Measurements from ENCODE around the gene TAS1R2. TPM values are rescaled to one million over a fixed set of nuclear protein-coding genes. Genes with fewer than 3 reads are reported as not detected.

The TAS1R2 gene
- total RNA-seq, 2 donors from 2014 or later, result not detected

DNA sequence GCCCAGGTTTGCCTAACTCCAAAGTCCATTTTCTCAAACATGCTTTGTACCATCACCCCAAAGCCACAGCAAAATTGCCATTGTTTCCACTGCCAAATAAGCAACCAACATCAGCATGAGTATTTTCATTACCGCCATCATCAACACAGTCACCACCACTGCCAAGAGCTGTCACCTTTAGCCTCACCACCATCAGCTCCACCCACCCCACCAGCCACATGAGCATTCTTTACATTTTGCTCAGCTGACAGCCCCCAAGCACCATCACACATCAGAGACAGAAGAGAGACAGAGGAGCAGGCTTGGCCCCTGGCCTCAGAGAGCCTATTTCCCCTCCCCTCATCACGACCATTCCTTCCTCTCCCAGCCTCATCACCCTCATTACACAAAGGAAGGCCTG lies 42.7 kb downstream of the TAS1R2 start:
- TF ChIP-seq, protein P1, sequence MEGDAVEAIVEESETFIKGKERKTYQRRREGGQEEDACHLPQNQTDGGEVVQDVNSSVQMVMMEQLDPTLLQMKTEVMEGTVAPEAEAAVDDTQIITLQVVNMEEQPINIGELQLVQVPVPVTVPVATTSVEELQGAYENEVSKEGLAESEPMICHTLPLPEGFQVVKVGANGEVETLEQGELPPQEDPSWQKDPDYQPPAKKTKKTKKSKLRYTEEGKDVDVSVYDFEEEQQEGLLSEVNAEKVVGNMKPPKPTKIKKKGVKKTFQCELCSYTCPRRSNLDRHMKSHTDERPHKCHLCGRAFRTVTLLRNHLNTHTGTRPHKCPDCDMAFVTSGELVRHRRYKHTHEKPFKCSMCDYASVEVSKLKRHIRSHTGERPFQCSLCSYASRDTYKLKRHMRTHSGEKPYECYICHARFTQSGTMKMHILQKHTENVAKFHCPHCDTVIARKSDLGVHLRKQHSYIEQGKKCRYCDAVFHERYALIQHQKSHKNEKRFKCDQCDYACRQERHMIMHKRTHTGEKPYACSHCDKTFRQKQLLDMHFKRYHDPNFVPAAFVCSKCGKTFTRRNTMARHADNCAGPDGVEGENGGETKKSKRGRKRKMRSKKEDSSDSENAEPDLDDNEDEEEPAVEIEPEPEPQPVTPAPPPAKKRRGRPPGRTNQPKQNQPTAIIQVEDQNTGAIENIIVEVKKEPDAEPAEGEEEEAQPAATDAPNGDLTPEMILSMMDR (IDR thresholded peaks at IDR 0.05), result no peak
- no peak for TF ChIP-seq POLR2A (IDR thresholded peaks at IDR 0.05)
- H3K9me3 ChIP-seq, result no peaks in the 10 kb centered on the region
- H3K4me1 ChIP-seq, result no peaks in the 10 kb centered on the region
- 35 to 42% methylated on average over 2 of the region's 2 CpGs for WGBS, 2 donors
- no peak for ATAC-seq
- H3K27ac ChIP-seq, result no peak overlapping the region
- no peaks in the 10 kb centered on the region for H3K36me3 ChIP-seq (replicated peaks in 1 of 2; ENCODE audit: insufficient read depth in 1 of 2, low read depth in 2 of 2)
- no peak for DNase-seq
- intact Hi-C loops (cut with DNase I), result no loop called here
- peaks cover 0 to 7% of the 10 kb centered on the region in 2 donors for H3K27me3 ChIP-seq
- no peak overlapping the region for H3K4me3 ChIP-seq

DNA sequence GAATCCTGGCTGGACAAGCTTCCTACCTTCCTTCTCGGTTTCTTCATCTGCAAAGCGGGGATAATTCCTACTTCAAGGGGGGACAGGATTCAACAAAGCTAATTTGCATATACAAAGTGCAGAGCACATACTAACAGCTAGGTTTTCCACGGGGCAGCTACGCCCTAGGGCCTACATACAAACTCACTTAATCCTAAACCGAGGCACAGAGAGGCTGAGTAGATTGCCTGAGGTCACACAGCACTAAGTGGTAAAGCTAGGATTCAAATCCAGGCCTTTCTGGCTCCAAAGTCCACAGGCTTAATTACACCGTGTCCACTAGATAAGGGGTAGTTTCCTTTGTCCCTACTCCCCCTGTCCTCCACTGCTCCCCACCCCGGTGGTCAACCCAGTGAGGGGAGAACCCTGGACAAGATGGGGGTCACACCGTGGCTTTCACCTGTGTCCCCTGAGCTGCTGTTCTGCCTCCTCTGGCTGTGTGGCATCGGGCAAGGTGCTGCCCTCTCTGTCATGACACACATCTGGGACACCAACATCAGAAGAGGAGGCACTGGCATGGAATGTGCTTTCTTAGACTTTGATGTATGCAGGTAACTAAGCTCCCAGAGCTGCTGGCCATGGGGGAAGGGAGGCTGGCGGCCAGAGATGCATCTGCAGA lies 44.5 kb downstream of the TAS1R2 start:
- no peak overlapping the region for H3K27ac ChIP-seq
- ATAC-seq (no peak), DNase-seq (no peak)
- 45 to 54% methylated on average over 6 to 10 of the region's 10 CpGs for WGBS, 2 donors
- intact Hi-C loops (cut with DNase I), result no loop called here
- no peak for TF ChIP-seq POLR2A (IDR thresholded peaks at IDR 0.05)
- TF ChIP-seq, protein P1 (IDR thresholded peaks at IDR 0.05), result no peak
- H3K4me1 ChIP-seq, result no peaks in the 10 kb centered on the region
- peaks cover 0 to 7% of the 10 kb centered on the region in 2 donors for H3K27me3 ChIP-seq
- no peaks in the 10 kb centered on the region for H3K36me3 ChIP-seq (replicated peaks in 1 of 2; ENCODE audit: insufficient read depth in 1 of 2, low read depth in 2 of 2)
- H3K4me3 ChIP-seq, result no peak overlapping the region
- H3K9me3 ChIP-seq, result no peaks in the 10 kb centered on the region

DNA sequence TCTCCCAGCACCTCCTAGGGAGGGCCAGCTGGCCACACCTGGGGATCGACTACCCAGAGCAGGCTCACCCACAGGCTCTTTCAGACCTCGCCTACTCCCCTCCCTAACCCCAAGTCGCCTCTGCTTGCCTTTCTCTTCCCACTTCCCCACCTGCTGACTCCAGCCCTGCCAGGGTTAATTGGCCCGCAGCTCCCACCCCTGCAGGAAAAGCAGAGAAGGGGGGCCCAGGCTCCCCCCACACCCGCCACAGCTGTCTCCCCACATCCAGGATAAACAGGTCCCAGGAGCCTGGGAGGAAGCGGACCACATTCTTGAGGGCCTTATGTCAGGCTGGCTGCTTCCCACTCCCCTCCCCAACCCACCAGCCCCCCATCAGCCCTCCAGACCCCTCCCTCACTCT lies 45.0 kb downstream of the TAS1R2 start:
- intact Hi-C loops (cut with DNase I), result no loop called here
- ATAC-seq (no peak), DNase-seq (no peak)
- Histone ChIP-seq H3K36me3 (replicated peaks in 1 of 2; ENCODE audit: insufficient read depth in 1 of 2, low read depth in 2 of 2) (no peaks in the 10 kb centered on the region), H3K9me3 (no peaks in the 10 kb centered on the region), H3K27me3 (peaks cover 0 to 2% of the 10 kb centered on the region in 2 donors), H3K27ac (no peak overlapping the region), H3K4me1 (no peaks in the 10 kb centered on the region), H3K4me3 (no peak overlapping the region)
- TF ChIP-seq POLR2A (IDR thresholded peaks at IDR 0.05), result no peak
- TF ChIP-seq, protein P1 (IDR thresholded peaks at IDR 0.05), result no peak
- 43 to 45% methylated on average over 6 of the region's 6 CpGs for WGBS, 2 donors

DNA sequence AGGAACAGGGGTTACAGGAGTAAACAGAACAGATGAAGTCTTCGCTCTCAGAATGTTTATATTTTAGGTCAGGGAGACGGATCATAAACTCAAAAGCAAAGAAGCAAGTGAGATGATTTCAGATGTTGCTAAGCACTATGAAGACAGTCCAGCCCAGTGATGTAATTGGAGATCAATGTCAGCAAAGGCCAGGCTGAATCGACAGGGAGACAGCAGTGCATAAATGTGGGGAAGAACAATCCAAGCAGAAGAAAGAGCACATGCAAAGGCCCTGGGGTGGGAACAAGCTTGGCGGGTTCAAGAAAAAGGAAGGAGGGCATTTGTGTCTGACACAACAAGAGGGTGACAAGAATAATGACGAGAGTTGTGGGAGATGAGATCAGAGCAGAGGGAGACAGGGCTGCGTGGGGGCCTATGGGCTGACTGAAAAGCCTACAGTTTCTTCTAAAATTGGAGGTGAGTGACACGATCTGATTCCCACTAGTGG lies 47.0 kb downstream of the TAS1R2 start:
- 73% methylated on average over 7 of the region's 7 CpGs for WGBS, 2 donors
- intact Hi-C loops (cut with DNase I), result no loop called here

More for the DNA sequence above, 47.0 kb downstream of the TAS1R2 start:
- DNase-seq (no peak), ATAC-seq (no peak)
- H3K4me3 ChIP-seq, result no peak overlapping the region
- TF ChIP-seq, protein P1 (IDR thresholded peaks at IDR 0.05), result no peak
- TF ChIP-seq POLR2A (IDR thresholded peaks at IDR 0.05), result no peak
- H3K9me3 ChIP-seq, result no peaks in the 10 kb centered on the region
- no peaks in the 10 kb centered on the region for H3K4me1 ChIP-seq
- H3K36me3 ChIP-seq (replicated peaks in 1 of 2; ENCODE audit: insufficient read depth in 1 of 2, low read depth in 2 of 2), result no peaks in the 10 kb centered on the region
- no peak overlapping the region for H3K27ac ChIP-seq
- no peaks in the 10 kb centered on the region for H3K27me3 ChIP-seq
